A549 (cell line): ENCODE results near the gene CD99. TPM values are rescaled to one million over a fixed set of nuclear protein-coding genes. Genes with fewer than 3 reads are reported as not detected.
"Not testable (repeated sequence)": the region's sequence is repeated elsewhere in the genome, so short reads cannot be mapped to it uniquely, and the experiment has no call there.

Source experiments
- ATAC-seq, 2 experiments: fragments of 200-7000 bp in 1 of 2; fragments of >200 bp in 1 of 2; cut with Nextera tagmentation in 1 of 2; cut with Tn5 transposase in 1 of 2; 3 replicates each; pipeline versions ENCODE4 v1.8.0 to v1.9.1; 2018 to 2020; ENCODE audit warnings: mild to moderate bottlenecking in 1 of 2, moderate library complexity in 1 of 2
- CTCF ChIA-PET: fragments of 300-600 bp; sonication (Branson Sonifier 250); formaldehyde crosslinking; extraction: SDS; loops from one replicate; lab custom pipeline; 2021; ENCODE audit warnings: antibody characterized with exemption, inconsistent platforms; lab: Yijun Ruan, JAX
- POLR2A ChIA-PET: fragments of 350-600 bp; formaldehyde crosslinking; extraction: SDS; loops from one replicate; lab custom pipeline; 2021; ENCODE audit warnings: antibody characterized with exemption, inconsistent platforms; lab: Yijun Ruan, JAX
- DNase-seq, 2 experiments: peaks; one replicate each; pipeline versions ENCODE4 v3.0.0 to v3.0.0-alpha.2; 2011 to 2016; ENCODE audit warnings: low read depth in 1 of 2, low spot score in 1 of 2
- FAIRE-seq: peaks from 2 replicates; lab custom pipeline; 2011; peaks lifted over from hg19 to GRCh38; lab: Jason Lieb, UNC
- H3K27ac ChIP-seq, 2 experiments: fragments of >200 bp; sonication (Bioruptor Twin); formaldehyde crosslinking; 3 replicates each; pipeline ENCODE4 v1.5.1; 2016 to 2017
- H3K4me1 ChIP-seq: fragments of >200 bp; sonication (Bioruptor Twin); formaldehyde crosslinking; 3 replicates; pipeline ENCODE4 v1.6.1; 2016
- H3K4me2 ChIP-seq: fragments of >200 bp; sonication (Bioruptor Twin); formaldehyde crosslinking; 3 replicates; pipeline ENCODE4 v1.6.1; 2016
- H3K4me3 ChIP-seq: fragments of >200 bp; sonication (Bioruptor Twin); formaldehyde crosslinking; 3 replicates; pipeline ENCODE4 v1.5.1; 2016
- H3K9me3 ChIP-seq: fragments of >200 bp; sonication (Bioruptor Twin); formaldehyde crosslinking; 3 replicates; pipeline ENCODE4 v1.6.1; 2016
- CEBPB ChIP-seq, 2 experiments: fragments of >200 bp in 1 of 2; sonication (Bioruptor Twin) in 1 of 2; formaldehyde crosslinking in 1 of 2; IDR thresholded peaks; 2 replicates each; pipeline ENCODE4 v1.6.1; 2012 to 2016
- CHD2 ChIP-seq: fragments of 150-350 bp; IDR thresholded peaks from 2 replicates; pipeline ENCODE4 v1.6.1; 2014; ENCODE audit warnings: low read length; ENCODE audit not compliant: partially characterized antibody
- EP300 ChIP-seq, 2 experiments: fragments of >200 bp; sonication (Bioruptor Twin); formaldehyde crosslinking; IDR thresholded peaks; 2 replicates in 1 of 2; 3 replicates in 1 of 2; pipeline ENCODE4 v1.6.1; 2016 to 2017
- FOSB ChIP-seq: fragments of 250-450 bp; sonication (Bioruptor Pico); IDR thresholded peaks from 2 replicates; pipeline ENCODE4 v1.5.0; 2020; ENCODE audit warnings: mild to moderate bottlenecking, moderate library complexity
- FOSL2 ChIP-seq, 2 experiments: fragments of 450-650 bp in 1 of 2; fragments of >200 bp in 1 of 2; sonication (Bioruptor Twin) in 1 of 2; formaldehyde crosslinking; IDR thresholded peaks; 2 replicates each; pipeline versions ENCODE4 v1.5.0 to v1.6.1; 2016 to 2020; ENCODE audit warnings: mild to moderate bottlenecking in 1 of 2, moderate library complexity in 1 of 2
- HEYL ChIP-seq: fragments of 250-450 bp; sonication (Bioruptor Pico); IDR thresholded peaks from 2 replicates; pipeline ENCODE4 v1.8.0; 2021; ENCODE audit warnings: mild to moderate bottlenecking, moderate library complexity
- HOXB5 ChIP-seq: fragments of 250-450 bp; sonication (Bioruptor Pico); IDR thresholded peaks from 2 replicates; pipeline ENCODE4 v1.5.0; 2020; ENCODE audit warnings: mild to moderate bottlenecking, moderate library complexity
- JUNB ChIP-seq: fragments of >200 bp; sonication (Bioruptor Twin); formaldehyde crosslinking; IDR thresholded peaks from 2 replicates; pipeline ENCODE4 v1.6.1; 2016
- MAZ ChIP-seq: fragments of 150-350 bp; IDR thresholded peaks from 2 replicates; pipeline ENCODE4 v1.6.1; 2014; ENCODE audit warnings: antibody characterized with exemption, low read depth, low read length, borderline replicate concordance
- MYC ChIP-seq: IDR thresholded peaks from 2 replicates; pipeline ENCODE4 v1.6.1; 2012; ENCODE audit warnings: mild to moderate bottlenecking, inconsistent platforms, low read length, improper control_type of control experiment, borderline replicate concordance
- RAD21 ChIP-seq, 2 experiments: fragments of >200 bp in 1 of 2; sonication (Bioruptor Twin) in 1 of 2; formaldehyde crosslinking in 1 of 2; IDR thresholded peaks in 1 of 2; conservative IDR thresholded peaks in 1 of 2; 2 replicates in 1 of 2; 3 replicates in 1 of 2; pipeline ENCODE4 v1.6.1; 2012 to 2018; ENCODE audit warnings: inconsistent platforms in 1 of 2
- RFX5 ChIP-seq: fragments of 450-650 bp; IDR thresholded peaks from 2 replicates; pipeline ENCODE4 v1.7.1; 2014; ENCODE audit warnings: antibody characterized with exemption, mild to moderate bottlenecking, moderate library complexity
- ZNF302 ChIP-seq: fragments of 250-450 bp; sonication (Bioruptor Pico); IDR thresholded peaks from 2 replicates; pipeline ENCODE4 v1.9.0; 2021; ENCODE audit warnings: inconsistent platforms, mild to moderate bottlenecking, moderate library complexity
- WGBS: methylation state at CpG from one replicate; pipeline ENCODE4 v1.1.6; 2017; ENCODE audit errors: missing lambda C conversion rate; 5-methylcytosine and 5-hydroxymethylcytosine counted together
- polyA plus RNA-seq, 4 experiments: library from polyadenylated mRNA; depleted of rRNA in 3 of 4; stranded (reverse); fragments of >200 nt; fragmentation: RNase III in 1 of 4; extraction: RNeasy Plus Mini Kit Qiagen cat#74134 plus additional on column Dnase treatment in 1 of 4; gene quantifications; 2 replicates in 3 of 4; 3 replicates in 1 of 4; pipeline ENCODE4 v1.2.3, GENCODE V29; 2011 to 2017
- TF ChIP-seq, protein P1 (sequence below): fragments of >200 bp; sonication (Bioruptor Twin); formaldehyde crosslinking; IDR thresholded peaks from 3 replicates; pipeline ENCODE4 v1.5.1; 2016
- TF ChIP-seq, protein P2 (sequence below): fragments of 250-450 bp; sonication (Bioruptor Pico); IDR thresholded peaks from 2 replicates; pipeline ENCODE4 v1.5.0; 2021; ENCODE audit warnings: mild to moderate bottlenecking, moderate library complexity, borderline replicate concordance
- TF ChIP-seq, protein P3 (sequence below): fragments of >200 bp; sonication (Bioruptor Twin); formaldehyde crosslinking; IDR thresholded peaks from 3 replicates; pipeline ENCODE4 v1.6.1; 2016
- TF ChIP-seq, protein P4 (sequence below): fragments of 200-600 bp; sonication (generic); IDR thresholded peaks from 2 replicates; pipeline ENCODE4 v1.6.1; 2016; ENCODE audit warnings: antibody characterized with exemption, mild to moderate bottlenecking, moderate library complexity

Gene CD99
- polyA plus RNA-seq, 2 of the 4 experiments (the other 2 are of a cell fraction), result 136 to 172 TPM

DNA sequence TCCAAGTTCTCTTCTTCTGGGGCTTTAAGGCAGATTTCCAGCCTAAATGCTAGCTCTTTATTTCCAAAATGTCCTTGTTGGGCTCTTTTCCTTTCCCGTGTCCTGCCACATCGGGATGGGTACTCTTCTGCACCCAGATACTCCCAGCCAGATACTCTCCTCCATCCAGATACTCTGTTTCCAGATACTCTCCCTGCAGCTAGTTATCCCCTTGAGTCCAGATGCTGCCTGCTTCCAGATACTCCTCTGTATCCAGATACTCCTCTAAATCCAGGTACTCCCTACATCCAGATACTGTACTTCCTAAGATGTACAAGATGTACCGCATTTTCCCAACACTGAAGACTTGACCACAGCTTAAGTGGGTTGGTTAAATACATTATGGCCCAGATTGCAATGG is 50.3 kb downstream of the CD99 start:
- DNase-seq, result no peak
- TF ChIP-seq, protein P1, sequence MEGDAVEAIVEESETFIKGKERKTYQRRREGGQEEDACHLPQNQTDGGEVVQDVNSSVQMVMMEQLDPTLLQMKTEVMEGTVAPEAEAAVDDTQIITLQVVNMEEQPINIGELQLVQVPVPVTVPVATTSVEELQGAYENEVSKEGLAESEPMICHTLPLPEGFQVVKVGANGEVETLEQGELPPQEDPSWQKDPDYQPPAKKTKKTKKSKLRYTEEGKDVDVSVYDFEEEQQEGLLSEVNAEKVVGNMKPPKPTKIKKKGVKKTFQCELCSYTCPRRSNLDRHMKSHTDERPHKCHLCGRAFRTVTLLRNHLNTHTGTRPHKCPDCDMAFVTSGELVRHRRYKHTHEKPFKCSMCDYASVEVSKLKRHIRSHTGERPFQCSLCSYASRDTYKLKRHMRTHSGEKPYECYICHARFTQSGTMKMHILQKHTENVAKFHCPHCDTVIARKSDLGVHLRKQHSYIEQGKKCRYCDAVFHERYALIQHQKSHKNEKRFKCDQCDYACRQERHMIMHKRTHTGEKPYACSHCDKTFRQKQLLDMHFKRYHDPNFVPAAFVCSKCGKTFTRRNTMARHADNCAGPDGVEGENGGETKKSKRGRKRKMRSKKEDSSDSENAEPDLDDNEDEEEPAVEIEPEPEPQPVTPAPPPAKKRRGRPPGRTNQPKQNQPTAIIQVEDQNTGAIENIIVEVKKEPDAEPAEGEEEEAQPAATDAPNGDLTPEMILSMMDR, result no peak
- TF ChIP-seq, protein P2, sequence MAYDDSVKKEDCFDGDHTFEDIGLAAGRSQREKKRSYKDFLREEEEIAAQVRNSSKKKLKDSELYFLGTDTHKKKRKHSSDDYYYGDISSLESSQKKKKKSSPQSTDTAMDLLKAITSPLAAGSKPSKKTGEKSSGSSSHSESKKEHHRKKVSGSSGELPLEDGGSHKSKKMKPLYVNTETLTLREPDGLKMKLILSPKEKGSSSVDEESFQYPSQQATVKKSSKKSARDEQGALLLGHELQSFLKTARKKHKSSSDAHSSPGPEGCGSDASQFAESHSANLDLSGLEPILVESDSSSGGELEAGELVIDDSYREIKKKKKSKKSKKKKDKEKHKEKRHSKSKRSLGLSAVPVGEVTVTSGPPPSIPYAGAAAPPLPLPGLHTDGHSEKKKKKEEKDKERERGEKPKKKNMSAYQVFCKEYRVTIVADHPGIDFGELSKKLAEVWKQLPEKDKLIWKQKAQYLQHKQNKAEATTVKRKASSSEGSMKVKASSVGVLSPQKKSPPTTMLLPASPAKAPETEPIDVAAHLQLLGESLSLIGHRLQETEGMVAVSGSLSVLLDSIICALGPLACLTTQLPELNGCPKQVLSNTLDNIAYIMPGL (CRISPR knock-in tag), result no peak
- TF ChIP-seq CHD2 (no peak), FOSL2 (IDR thresholded peaks at IDR 0.05) (no peak), FOSL2 (CRISPR knock-in tag; IDR thresholded peaks at IDR 0.05) (no peak), RAD21 (conservative IDR thresholded peaks at IDR 0.05 in 1 of 2, IDR thresholded peaks at IDR 0.05 in 1 of 2) (no peak), ZNF302 (CRISPR knock-in tag) (no peak), JUNB (no peak), FOSB (CRISPR knock-in tag) (no peak), HEYL (CRISPR knock-in tag) (no peak), CEBPB (IDR thresholded peaks at IDR 0.05) (no peak), EP300 (IDR thresholded peaks at IDR 0.05) (no peak), HOXB5 (no peak), MAZ (no peak), RFX5 (no peak), MYC (no peak)
- TF ChIP-seq, protein P3, sequence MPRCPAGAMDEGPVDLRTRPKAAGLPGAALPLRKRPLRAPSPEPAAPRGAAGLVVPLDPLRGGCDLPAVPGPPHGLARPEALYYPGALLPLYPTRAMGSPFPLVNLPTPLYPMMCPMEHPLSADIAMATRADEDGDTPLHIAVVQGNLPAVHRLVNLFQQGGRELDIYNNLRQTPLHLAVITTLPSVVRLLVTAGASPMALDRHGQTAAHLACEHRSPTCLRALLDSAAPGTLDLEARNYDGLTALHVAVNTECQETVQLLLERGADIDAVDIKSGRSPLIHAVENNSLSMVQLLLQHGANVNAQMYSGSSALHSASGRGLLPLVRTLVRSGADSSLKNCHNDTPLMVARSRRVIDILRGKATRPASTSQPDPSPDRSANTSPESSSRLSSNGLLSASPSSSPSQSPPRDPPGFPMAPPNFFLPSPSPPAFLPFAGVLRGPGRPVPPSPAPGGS, result no peak
- TF ChIP-seq, protein P4, sequence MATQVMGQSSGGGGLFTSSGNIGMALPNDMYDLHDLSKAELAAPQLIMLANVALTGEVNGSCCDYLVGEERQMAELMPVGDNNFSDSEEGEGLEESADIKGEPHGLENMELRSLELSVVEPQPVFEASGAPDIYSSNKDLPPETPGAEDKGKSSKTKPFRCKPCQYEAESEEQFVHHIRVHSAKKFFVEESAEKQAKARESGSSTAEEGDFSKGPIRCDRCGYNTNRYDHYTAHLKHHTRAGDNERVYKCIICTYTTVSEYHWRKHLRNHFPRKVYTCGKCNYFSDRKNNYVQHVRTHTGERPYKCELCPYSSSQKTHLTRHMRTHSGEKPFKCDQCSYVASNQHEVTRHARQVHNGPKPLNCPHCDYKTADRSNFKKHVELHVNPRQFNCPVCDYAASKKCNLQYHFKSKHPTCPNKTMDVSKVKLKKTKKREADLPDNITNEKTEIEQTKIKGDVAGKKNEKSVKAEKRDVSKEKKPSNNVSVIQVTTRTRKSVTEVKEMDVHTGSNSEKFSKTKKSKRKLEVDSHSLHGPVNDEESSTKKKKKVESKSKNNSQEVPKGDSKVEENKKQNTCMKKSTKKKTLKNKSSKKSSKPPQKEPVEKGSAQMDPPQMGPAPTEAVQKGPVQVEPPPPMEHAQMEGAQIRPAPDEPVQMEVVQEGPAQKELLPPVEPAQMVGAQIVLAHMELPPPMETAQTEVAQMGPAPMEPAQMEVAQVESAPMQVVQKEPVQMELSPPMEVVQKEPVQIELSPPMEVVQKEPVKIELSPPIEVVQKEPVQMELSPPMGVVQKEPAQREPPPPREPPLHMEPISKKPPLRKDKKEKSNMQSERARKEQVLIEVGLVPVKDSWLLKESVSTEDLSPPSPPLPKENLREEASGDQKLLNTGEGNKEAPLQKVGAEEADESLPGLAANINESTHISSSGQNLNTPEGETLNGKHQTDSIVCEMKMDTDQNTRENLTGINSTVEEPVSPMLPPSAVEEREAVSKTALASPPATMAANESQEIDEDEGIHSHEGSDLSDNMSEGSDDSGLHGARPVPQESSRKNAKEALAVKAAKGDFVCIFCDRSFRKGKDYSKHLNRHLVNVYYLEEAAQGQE, result no peak
- TF ChIP-seq, all 56 proteins: peak for 0
- no peak for FAIRE-seq
- ATAC-seq, result no peak
- Histone ChIP-seq H3K27ac (no peak overlapping the region), H3K4me3 (no peak overlapping the region), H3K4me1 (peaks cover 16% of the 10 kb centered on the region), H3K9me3 (no peaks in the 10 kb centered on the region), H3K4me2 (no peak overlapping the region)
- ChIA-PET POLR2A (no interaction called here), CTCF (no interaction called here)
- 97% methylated on average over 3 of the region's 3 CpGs for WGBS

DNA sequence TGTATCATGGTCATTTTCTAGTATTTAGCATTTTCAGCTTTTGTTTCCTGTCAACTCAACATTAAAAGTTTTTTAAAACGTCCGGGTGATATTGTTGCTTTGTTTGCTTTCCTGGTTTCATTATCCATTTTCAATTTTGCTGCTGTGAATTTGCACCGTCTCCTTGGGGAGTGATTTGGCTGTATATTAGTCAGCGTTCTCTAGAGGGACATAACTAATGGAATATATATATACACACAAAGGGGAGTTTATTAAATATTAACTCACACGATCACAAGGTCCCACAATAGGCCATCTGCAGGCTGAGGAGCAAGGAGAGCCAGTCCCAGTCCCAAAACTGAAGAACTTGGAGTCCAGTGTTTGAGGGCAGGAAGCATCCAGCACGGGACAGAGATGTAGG is 55.2 kb downstream of the CD99 start:
- POLR2A ChIA-PET, FAIRE-seq, H3K9me3 ChIP-seq, H3K4me3 ChIP-seq, CTCF ChIA-PET: not testable (repeated sequence)
- H3K4me1 ChIP-seq, result peaks cover 20% of the 10 kb centered on the region
- ATAC-seq (peak in 1 of 2 experiments; percentile 75; a peak in 3 of 6 replicates), DNase-seq (peak in 1 of 2 experiments; percentile 24)
- H3K4me2 ChIP-seq, result peak overlapping the region; percentile 75
- H3K27ac ChIP-seq, result peak overlapping the region; percentile 53 to 66
- WGBS, result 7% methylated on average over 6 of the region's 6 CpGs
